SK-N-SH (cell line): ENCODE results near the gene SLC12A6.

Experiments
- EZH2phosphoT487 ChIP-seq: fragments of 200-600 bp; sonication (generic); IDR thresholded peaks from 2 replicates; pipeline ENCODE4 v1.6.1; 2017; ENCODE audit warnings: low read depth, mixed run types, mild to moderate bottlenecking, antibody characterized with exemption, moderate library complexity, borderline replicate concordance
- RAD21 ChIP-seq: IDR thresholded peaks from 2 replicates; pipeline ENCODE4 v1.6.1; 2012; ENCODE audit warnings: mild to moderate bottlenecking, low read length
- RXRA ChIP-seq: IDR thresholded peaks from 2 replicates; pipeline ENCODE4 v1.4.0; 2012; ENCODE audit warnings: low read depth, mild to moderate bottlenecking, borderline replicate concordance
- TAF1 ChIP-seq: IDR thresholded peaks from 2 replicates; pipeline ENCODE4 v1.6.1; 2012; ENCODE audit warnings: low read depth, mild to moderate bottlenecking, low read length, moderate library complexity, borderline replicate concordance
- TF ChIP-seq, protein P1 (sequence below): fragments of 200-600 bp; sonication (generic); IDR thresholded peaks from 2 replicates; pipeline ENCODE4 v1.6.1; 2017; ENCODE audit warnings: antibody characterized with exemption, mild to moderate bottlenecking, moderate library complexity
- TF ChIP-seq, protein P2 (sequence below): IDR thresholded peaks from 2 replicates; pipeline ENCODE4 v1.4.0; 2012; ENCODE audit warnings: low read depth
- TF ChIP-seq, protein P3 (sequence below): IDR thresholded peaks from 2 replicates; pipeline ENCODE4 v1.6.1; 2012; ENCODE audit warnings: mild to moderate bottlenecking, low read depth, low read length, moderate library complexity

DNA sequence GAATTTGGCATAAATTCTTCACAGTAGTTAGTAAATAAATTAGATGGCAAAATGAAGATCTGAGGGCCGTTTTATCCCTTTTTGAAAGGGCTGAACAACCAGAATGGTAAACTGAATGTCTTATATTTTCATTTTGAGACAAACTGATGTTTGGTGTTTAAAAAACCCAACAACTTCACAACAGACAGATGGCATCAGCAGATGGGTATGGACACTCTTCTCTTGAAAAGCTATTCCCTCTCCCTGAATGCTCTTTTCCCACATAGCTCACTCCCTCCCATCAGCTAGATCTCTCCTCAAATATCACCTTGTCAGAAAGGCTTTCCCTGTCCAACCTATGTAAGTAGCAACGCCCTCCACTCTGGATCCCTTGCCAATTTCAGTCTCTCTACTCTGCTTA lies 79.4 kb downstream of the SLC12A6 start:
- TF ChIP-seq, protein P1, sequence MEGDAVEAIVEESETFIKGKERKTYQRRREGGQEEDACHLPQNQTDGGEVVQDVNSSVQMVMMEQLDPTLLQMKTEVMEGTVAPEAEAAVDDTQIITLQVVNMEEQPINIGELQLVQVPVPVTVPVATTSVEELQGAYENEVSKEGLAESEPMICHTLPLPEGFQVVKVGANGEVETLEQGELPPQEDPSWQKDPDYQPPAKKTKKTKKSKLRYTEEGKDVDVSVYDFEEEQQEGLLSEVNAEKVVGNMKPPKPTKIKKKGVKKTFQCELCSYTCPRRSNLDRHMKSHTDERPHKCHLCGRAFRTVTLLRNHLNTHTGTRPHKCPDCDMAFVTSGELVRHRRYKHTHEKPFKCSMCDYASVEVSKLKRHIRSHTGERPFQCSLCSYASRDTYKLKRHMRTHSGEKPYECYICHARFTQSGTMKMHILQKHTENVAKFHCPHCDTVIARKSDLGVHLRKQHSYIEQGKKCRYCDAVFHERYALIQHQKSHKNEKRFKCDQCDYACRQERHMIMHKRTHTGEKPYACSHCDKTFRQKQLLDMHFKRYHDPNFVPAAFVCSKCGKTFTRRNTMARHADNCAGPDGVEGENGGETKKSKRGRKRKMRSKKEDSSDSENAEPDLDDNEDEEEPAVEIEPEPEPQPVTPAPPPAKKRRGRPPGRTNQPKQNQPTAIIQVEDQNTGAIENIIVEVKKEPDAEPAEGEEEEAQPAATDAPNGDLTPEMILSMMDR = no peak
- TF ChIP-seq TAF1 (no peak), RAD21 (no peak), EZH2phosphoT487 (no peak), RXRA (no peak)
- TF ChIP-seq, protein P2, sequence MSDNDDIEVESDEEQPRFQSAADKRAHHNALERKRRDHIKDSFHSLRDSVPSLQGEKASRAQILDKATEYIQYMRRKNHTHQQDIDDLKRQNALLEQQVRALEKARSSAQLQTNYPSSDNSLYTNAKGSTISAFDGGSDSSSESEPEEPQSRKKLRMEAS = no peak
- TF ChIP-seq, protein P3, sequence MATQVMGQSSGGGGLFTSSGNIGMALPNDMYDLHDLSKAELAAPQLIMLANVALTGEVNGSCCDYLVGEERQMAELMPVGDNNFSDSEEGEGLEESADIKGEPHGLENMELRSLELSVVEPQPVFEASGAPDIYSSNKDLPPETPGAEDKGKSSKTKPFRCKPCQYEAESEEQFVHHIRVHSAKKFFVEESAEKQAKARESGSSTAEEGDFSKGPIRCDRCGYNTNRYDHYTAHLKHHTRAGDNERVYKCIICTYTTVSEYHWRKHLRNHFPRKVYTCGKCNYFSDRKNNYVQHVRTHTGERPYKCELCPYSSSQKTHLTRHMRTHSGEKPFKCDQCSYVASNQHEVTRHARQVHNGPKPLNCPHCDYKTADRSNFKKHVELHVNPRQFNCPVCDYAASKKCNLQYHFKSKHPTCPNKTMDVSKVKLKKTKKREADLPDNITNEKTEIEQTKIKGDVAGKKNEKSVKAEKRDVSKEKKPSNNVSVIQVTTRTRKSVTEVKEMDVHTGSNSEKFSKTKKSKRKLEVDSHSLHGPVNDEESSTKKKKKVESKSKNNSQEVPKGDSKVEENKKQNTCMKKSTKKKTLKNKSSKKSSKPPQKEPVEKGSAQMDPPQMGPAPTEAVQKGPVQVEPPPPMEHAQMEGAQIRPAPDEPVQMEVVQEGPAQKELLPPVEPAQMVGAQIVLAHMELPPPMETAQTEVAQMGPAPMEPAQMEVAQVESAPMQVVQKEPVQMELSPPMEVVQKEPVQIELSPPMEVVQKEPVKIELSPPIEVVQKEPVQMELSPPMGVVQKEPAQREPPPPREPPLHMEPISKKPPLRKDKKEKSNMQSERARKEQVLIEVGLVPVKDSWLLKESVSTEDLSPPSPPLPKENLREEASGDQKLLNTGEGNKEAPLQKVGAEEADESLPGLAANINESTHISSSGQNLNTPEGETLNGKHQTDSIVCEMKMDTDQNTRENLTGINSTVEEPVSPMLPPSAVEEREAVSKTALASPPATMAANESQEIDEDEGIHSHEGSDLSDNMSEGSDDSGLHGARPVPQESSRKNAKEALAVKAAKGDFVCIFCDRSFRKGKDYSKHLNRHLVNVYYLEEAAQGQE = no peak
